ENCODE results near the gene DEPP1. TPM values are rescaled to one million over a fixed set of nuclear protein-coding genes. Genes with fewer than 3 reads are reported as not detected.
"Not testable (repeated sequence)": the region's sequence is repeated elsewhere in the genome, so short reads cannot be mapped to it uniquely, and the experiment has no call there.

The DEPP1 gene, protein sequence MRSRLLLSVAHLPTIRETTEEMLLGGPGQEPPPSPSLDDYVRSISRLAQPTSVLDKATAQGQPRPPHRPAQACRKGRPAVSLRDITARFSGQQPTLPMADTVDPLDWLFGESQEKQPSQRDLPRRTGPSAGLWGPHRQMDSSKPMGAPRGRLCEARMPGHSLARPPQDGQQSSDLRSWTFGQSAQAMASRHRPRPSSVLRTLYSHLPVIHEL
- 33.0 TPM for total RNA-seq
- long read RNA-seq, transcript DEPP1-201 (2 exons, 2,120 nt) = major isoform, 27 of 28 reads
- long read RNA-seq, partial matches to known transcripts = 1 of 28 reads
- long read RNA-seq, other reads (novel, unspliced or antisense) = 0 of 28 reads

- peak; percentile 47 for ATAC-seq
- intact Hi-C loops (cut with DNase I) = loop anchor here (1.0 to 10.0 kb wide), 4 partner anchors 18 to 1294 kb away; no protein-coding TSS in a partner anchor
- DNase-seq (ENCODE audit: missing footprints) = peak; percentile 93
Measured at GRCh38 chr10:44978570-44979280, at the start of gene DEPP1. Gene DEPP1, minus strand, starts transcription at chr10:44978809. Its CDS starts 779 bp downstream, at chr10:44978030.

DNA sequence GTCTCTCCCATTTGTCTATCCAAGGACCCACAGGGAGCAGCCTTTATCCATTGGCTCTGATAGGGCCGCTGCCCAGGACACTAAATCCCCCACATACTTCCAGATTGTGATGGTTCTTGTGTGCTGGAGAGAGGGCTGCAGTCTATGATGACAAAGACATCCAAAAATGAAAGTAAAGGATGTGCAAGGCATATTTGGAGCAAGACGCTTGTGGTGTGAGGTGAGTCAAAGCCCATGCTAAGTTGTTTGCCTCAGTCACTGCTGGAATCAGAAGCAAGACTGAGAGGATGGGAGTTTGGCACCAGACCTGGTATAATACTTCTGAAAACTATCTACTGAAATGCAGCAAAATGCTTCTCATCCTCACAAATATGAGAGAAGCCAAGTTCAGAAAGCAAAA lies 44.8 kb upstream of the DEPP1 start:
- ATAC-seq (no peak), DNase-seq (ENCODE audit: missing footprints) (no peak)
- intact Hi-C loops (cut with DNase I) = no loop called here

- no peak for ATAC-seq
- DNase-seq (ENCODE audit: missing footprints) = no peak
- intact Hi-C loops (cut with DNase I) = no loop called here
Measured at GRCh38 chr10:45015590-45015989, 37.0 kb upstream of the DEPP1 start.

DNA sequence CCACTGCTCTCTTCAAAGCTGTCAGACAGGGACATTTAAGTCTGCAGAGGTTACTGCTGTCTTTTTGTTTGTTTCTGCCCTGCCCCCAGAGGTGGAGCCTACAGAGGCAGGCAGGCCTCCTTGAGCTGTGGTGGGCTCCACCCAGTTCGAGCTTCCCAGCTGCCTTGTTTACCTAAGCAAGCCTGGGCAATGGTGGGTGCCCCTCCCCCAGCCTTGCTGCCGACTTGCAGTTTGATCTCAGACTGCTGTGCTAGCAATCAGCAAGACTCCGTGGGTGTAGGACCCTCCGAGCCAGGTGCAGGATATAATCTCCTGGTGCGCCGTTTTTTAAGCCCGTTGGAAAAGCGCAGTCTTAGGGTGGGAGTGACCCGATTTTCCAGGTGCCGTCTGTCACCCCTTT lies 35.9 kb upstream of the DEPP1 start:
- ATAC-seq; intact Hi-C loops (cut with DNase I); DNase-seq (ENCODE audit: missing footprints): not testable (repeated sequence)

DNA sequence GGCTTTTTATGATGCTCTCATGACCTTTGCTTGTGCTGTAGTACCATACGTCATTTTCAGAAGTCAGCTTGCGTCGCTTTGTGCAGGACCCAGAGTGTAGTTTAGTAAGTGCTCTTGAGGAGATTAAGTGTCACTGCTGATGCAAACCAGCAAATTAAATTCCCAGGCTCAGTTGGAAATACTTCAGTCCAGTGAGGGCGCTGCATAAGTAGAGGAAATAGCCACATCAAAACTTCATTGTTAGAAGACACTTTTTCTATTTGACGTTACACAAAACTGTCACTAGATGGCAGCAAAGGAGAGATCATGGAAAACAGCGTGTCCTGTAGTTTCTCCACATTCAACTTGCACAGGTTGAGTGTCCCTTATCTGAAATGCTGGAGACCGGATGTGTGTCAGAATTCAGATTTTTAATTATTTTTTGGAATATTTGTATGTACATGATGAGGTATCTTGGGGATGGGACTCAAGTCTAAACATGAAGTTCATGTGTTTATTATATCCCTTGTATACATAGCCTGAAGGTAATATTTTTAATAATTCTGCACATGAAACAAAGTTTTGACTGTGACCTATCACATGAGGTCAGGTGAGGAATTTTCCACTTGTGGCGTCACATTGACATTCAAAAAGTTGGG lies 30.0 kb upstream of the DEPP1 start:
- intact Hi-C loops (cut with DNase I) = loop anchor here (5.0 kb wide), 1 partner anchor 229 kb away; no protein-coding TSS in a partner anchor
- no peak for DNase-seq (ENCODE audit: missing footprints)
- ATAC-seq = peak; percentile 88

- ATAC-seq (no peak), DNase-seq (ENCODE audit: missing footprints) (no peak)
- intact Hi-C loops (cut with DNase I) = loop anchor here (5.0 kb wide), 1 partner anchor 231 kb away; no protein-coding TSS in a partner anchor
Measured at GRCh38 chr10:45006276-45007030, 27.8 kb upstream of the DEPP1 start.

- ATAC-seq = no peak
- intact Hi-C loops (cut with DNase I) = loop anchor here (5.0 kb wide), 1 partner anchor 232 kb away; no protein-coding TSS in a partner anchor
- DNase-seq (ENCODE audit: missing footprints) = no peak
Measured at GRCh38 chr10:45005284-45005683, 26.7 kb upstream of the DEPP1 start.

DNA sequence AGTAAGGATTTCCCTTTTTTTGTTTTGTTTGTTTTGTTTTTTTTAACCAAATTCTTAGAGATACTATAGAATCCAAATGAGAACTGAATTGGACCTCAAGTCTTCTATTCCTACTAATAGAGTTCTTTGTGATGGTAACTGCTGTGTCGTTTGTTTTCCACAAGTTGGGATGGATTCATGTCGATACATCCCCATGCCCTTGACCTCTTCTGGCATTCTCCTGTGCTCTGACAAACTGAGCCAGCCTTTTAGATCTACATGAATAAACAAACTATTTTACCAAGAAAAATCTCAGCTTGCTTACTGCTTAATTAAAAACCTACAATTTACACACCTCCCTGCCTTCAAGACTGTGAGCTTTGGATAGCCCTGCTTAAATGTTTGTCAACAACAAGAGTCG lies 26.1 kb upstream of the DEPP1 start:
- no peak for DNase-seq (ENCODE audit: missing footprints)
- no peak for ATAC-seq
- intact Hi-C loops (cut with DNase I) = loop anchor here (5.0 kb wide), 1 partner anchor 233 kb away; no protein-coding TSS in a partner anchor

- DNase-seq (ENCODE audit: missing footprints) = no peak
- intact Hi-C loops (cut with DNase I) = no loop called here
- ATAC-seq = no peak
Measured at GRCh38 chr10:45003432-45004000, 24.9 kb upstream of the DEPP1 start.

DNA sequence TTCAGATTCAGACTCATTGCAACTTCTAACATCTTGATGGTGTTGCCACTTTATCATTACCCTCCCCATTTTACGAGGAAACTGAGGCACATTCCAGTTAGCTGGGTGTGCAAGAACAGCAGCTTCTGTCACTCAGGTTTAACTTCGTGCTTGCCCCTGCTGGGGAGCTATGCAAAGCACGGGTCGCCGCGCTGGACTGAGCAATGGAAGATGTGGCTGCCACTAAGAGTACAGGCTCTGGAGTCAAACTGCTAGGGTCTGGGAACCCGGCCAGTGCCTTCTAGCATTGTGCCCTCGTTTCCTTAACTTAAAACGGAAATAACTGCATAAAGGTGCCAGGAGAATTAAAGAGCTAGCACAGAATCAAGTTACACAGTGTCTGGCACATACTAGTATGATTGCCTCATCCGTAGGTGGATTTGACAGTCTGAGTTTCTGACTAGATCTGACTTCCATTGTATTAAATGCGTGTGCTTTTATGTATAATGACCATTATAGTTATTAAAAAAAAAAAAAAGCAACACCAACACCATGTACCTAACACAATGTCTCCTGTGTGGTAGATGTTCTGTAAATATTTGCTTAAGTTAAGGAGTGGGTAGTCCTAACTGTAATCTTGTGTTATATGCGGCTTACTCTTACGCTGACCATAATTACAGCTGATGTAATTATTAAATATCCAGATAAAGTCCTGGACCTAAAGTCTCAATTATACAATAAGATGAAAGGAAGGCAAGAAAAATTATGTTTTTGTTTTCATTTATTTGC lies 23.0 kb upstream of the DEPP1 start:
- peak; percentile 48 for ATAC-seq
- intact Hi-C loops (cut with DNase I) = no loop called here
- peak; percentile 88 for DNase-seq (ENCODE audit: missing footprints)

DNA sequence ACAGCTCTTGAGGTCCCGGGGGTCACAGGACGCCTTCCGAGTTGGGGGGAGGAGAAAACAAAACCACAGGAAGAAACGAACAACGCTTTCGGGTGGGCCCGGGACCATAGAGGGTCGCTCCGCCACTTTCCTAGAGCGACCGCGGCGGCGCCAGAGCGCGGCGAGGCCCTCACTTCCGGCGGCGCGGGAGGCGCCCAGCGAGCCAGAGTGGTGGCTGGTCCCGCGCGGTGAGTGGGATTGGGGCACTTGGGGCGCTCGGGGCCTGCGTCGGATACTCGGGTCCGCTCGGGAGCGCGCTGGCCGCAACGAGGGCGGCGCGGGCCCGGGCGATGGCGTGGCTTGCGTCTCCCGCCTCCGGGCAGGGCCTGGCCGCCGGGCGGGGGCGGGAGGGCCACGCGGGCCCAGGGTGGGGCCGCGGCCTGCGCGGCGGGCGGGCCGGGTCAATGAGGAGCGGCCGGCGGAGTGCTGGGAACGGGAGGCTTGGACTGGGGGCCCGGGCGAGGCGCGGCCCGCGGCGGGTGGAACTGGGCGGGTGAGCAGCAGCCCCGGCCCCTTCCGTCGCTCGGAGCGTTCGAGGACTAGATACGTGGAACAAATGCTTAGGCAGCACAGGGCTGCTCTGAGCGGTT lies 22.3 kb upstream of the DEPP1 start, which contains the start of gene ZNF22:
Gene ZNF22 (plus strand): TSS at position 172 of the 629 bp plus-strand sequence. CDS start 2,446 bp downstream, outside the sequence.
- ATAC-seq (peak; percentile 63), DNase-seq (ENCODE audit: missing footprints) (peak; percentile 90)
- intact Hi-C loops (cut with DNase I) = no loop called here

DNA sequence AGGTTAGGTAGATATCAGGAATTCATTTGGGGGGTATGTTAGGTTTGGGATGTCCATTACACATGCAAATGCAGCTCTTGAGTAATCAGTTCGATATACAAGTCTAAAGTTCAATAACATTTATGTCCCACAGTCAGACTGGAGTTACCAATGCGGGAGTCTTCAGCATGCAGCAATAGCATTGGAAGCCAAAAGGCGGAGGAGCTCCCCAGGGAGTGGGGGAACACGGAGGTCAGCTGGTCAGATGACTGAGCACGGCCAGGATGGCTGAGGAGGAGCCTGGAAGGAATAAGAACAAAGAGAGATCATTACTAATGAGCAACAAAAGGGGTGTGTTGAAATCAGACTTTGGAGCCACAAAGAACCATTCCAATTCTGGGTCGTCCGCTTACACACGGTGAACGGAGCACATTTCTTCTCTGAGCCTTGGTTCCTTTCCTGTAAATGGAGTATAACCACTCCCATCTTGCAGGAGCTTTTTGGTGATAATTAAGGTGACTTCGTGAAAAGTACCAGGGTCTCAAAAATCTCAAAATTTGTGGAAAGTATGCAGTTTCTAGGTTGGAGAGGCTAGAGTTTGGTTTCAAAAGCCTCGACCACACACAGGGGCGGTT lies 21.6 kb upstream of the DEPP1 start:
- peak; percentile 53 for ATAC-seq
- peak; percentile 90 for DNase-seq (ENCODE audit: missing footprints)
- intact Hi-C loops (cut with DNase I) = no loop called here

GRCh38 chr10:44998146-44998631 lies 19.6 kb upstream of the DEPP1 start:
- DNase-seq (ENCODE audit: missing footprints) = peak; percentile 53
- intact Hi-C loops (cut with DNase I) = no loop called here

DNA sequence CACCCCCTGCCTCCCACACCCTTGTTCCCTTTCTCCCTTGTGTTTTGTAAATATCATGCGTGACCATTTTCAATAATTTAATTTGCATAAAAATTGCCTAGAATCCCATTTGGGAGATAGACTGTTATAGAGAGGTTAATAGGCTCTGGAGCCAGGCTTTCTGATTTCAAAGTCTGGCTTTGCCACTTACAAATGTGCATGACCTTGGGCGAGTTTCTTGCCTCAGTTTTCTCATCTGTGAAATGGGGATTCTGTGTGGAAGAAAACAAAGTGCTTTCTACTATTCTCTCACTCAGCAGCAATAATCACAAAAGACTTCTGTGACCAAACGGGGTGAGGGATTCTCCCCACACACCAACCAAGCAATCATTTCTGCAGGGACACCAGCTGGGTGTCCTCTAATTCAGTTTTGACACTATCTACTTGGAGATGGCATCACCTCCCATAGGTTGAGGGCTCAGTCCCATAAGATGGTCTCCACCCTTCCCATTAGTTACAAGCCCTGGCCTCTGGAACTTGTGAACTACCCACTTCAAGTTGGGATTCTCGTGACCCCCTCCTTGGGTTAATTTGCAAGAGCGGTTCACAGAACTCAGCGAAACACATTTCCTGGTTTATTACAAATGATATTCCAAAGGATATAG lies 18.6 kb upstream of the DEPP1 start:
- intact Hi-C loops (cut with DNase I) = no loop called here
- ATAC-seq (no peak), DNase-seq (ENCODE audit: missing footprints) (no peak)

More at GRCh38 chr10:44998146-44998631, 19.6 kb upstream of the DEPP1 start:
- ATAC-seq = peak; percentile 2

GRCh38 chr10:44995914-44996669 lies 17.5 kb upstream of the DEPP1 start:
- DNase-seq (ENCODE audit: missing footprints) (peak; percentile 72), ATAC-seq (peak; percentile 61)
- intact Hi-C loops (cut with DNase I) = loop anchor here (1.0 kb wide), 2 partner anchors 18 to 32 kb away; partner anchors contain the start of gene DEPP1
